Suprapubic skin (tissue), 4 donors: ENCODE results near the gene OGG1. TPM values are rescaled to one million over a fixed set of nuclear protein-coding genes. Genes with fewer than 3 reads are reported as not detected.
A peak's percentile ranks its signal among the peaks of the same experiment; 100 is the strongest.

Source experiments
- DNase-seq, 2 donors: peaks; one replicate each; pipeline ENCODE4 v3.0.0-alpha.2; 2019; ENCODE audit warnings: low spot score in 2 of 2
- H3K27ac ChIP-seq: fragments of 200-600 bp; sonication (generic); one replicate; pipeline ENCODE4 v1.5.1; 2019
- H3K27me3 ChIP-seq: fragments of 200-600 bp; sonication (generic); one replicate; pipeline ENCODE4 v1.5.1; 2019
- H3K36me3 ChIP-seq: fragments of 200-600 bp; sonication (generic); one replicate; pipeline ENCODE4 v1.5.1; 2019
- H3K4me1 ChIP-seq: fragments of 200-600 bp; sonication (generic); one replicate; pipeline ENCODE4 v1.5.1; 2019
- H3K4me3 ChIP-seq: fragments of 200-600 bp; sonication (generic); one replicate; pipeline ENCODE4 v1.5.1; 2019; ENCODE audit warnings: mild to moderate bottlenecking
- H3K9me3 ChIP-seq: fragments of 200-600 bp; sonication (generic); one replicate; pipeline ENCODE4 v1.5.1; 2019
- EP300 ChIP-seq: sonication (generic); formaldehyde crosslinking; IDR thresholded peaks from one replicate; pipeline ENCODE4 v1.6.1; 2017; ENCODE audit warnings: antibody characterized with exemption
- POLR2A ChIP-seq, 2 donors: fragments of 450-650 bp; IDR thresholded peaks; one replicate each; pipeline ENCODE4 v1.6.1; 2017; ENCODE audit warnings: antibody characterized with exemption in 2 of 2, mild to moderate bottlenecking in 2 of 2, moderate library complexity in 2 of 2
- POLR2AphosphoS5 ChIP-seq, 3 donors: sonication (generic); formaldehyde crosslinking; IDR thresholded peaks; one replicate each; pipeline ENCODE4 v1.6.1; 2017; ENCODE audit warnings: antibody characterized with exemption in 3 of 3
- WGBS: methylation state at CpG from one replicate; pipeline ENCODE4 v1.1.5; 2018; 5-methylcytosine and 5-hydroxymethylcytosine counted together
- total RNA-seq, 4 donors: library from RNA; depleted of rRNA; stranded (reverse); fragments of >200 nt; gene quantifications; one replicate each; pipeline ENCODE4 v1.1.0, GENCODE V29; 2016
- TF ChIP-seq, protein P1 (sequence below), 2 donors: fragments of 200-600 bp in 1 of 2; fragments of 450-650 bp in 1 of 2; sonication (generic) in 1 of 2; IDR thresholded peaks; one replicate each; pipeline ENCODE4 v1.5.1; 2016 to 2019; ENCODE audit warnings: antibody characterized with exemption in 2 of 2, mild to moderate bottlenecking in 1 of 2, moderate library complexity in 1 of 2

OGG1 gene
- total RNA-seq, result 10 to 100 TPM; 15.7 to 29.6 (median 25.5) TPM

DNA sequence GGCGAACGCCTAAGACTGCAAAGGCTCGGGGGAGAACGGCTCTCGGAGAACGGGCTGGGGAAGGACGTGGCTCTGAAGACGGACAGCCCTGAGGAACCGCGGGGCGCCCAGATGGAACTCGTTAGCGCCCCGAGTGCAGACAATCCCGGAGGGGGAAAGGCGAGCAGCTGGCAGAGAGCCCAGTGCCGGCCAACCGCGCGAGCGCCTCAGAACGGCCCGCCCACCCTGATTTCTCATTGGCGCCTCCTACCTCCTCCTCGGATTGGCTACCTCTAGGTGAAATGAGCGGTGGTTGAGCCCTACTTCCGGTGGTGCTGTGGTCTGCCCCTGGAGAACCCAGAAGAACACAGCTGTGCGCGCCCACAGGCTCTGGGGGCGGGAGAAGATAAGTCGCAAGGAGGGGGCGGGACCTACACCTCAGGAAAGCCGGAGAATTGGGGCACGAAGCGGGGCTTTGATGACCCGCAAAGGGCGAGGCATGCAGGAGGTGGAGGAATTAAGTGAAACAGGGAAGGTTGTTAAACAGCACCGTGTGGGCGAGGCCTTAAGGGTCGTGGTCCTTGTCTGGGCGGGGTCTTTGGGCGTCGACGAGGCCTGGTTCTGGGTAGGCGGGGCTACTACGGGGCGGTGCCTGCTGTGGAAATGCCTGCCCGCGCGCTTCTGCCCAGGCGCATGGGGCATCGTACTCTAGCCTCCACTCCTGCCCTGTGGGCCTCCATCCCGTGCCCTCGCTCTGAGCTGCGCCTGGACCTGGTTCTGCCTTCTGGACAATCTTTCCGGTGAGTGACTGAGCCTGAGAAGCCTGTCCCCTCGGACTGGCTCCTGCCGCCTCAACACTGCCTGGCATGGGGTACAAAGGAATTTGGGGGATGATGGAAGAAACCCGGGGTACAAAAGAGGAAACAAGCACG is at the start of gene OGG1:
TSS of gene OGG1 (plus strand) at position 308 of the 911 bp plus-strand sequence. CDS start at position 643, 335 bp downstream.
- Histone ChIP-seq H3K27ac (peak within 1 kb of the TSS; percentile 90), H3K4me3 (peak within 1 kb of the TSS; percentile 74), H3K4me1 (peaks cover 38% of the 10 kb centered on the region), H3K27me3 (no peaks in the 10 kb centered on the region), H3K36me3 (peaks cover 53% of the 10 kb centered on the region), H3K9me3 (no peaks in the 10 kb centered on the region)
- TF ChIP-seq EP300 (no peak), POLR2AphosphoS5 (IDR thresholded peaks at IDR 0.05) (peak in 1 of 3 donors; percentile 27)
- WGBS, result under 1% methylated on average over 32 of the region's 60 CpGs
- peak; percentile 98 to 99 for DNase-seq

DNA sequence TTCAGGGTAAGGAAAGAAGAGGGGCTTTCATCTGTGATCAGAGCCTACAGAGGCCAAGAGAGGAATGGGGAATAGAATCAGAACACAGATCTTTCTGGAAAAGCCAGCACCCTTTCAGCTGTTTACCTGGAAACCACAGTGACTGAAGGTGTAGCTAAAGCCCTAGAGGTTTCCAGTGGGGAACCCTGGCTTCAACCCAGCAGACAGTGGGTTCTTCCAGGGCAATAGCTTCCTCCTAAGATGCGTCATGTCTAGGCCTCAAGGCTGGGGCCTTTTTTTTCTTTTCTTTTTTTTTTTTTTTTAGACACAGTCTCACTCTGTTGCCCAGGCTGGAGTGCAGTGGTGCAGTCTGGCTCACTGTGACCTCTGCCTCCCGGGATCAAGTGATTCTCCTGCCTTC is 49.2 kb upstream of the OGG1 start:
- no peaks in the 10 kb centered on the region for H3K9me3 ChIP-seq
- DNase-seq, result no peak
- no peak overlapping the region for H3K4me3 ChIP-seq
- WGBS, result 75% methylated on average over 2 of the region's 2 CpGs
- H3K36me3 ChIP-seq, result peaks cover 60% of the 10 kb centered on the region
- no peak overlapping the region for H3K27ac ChIP-seq
- H3K4me1 ChIP-seq, result peaks cover 20% of the 10 kb centered on the region
- TF ChIP-seq EP300, result no peak
- TF ChIP-seq, protein P1, sequence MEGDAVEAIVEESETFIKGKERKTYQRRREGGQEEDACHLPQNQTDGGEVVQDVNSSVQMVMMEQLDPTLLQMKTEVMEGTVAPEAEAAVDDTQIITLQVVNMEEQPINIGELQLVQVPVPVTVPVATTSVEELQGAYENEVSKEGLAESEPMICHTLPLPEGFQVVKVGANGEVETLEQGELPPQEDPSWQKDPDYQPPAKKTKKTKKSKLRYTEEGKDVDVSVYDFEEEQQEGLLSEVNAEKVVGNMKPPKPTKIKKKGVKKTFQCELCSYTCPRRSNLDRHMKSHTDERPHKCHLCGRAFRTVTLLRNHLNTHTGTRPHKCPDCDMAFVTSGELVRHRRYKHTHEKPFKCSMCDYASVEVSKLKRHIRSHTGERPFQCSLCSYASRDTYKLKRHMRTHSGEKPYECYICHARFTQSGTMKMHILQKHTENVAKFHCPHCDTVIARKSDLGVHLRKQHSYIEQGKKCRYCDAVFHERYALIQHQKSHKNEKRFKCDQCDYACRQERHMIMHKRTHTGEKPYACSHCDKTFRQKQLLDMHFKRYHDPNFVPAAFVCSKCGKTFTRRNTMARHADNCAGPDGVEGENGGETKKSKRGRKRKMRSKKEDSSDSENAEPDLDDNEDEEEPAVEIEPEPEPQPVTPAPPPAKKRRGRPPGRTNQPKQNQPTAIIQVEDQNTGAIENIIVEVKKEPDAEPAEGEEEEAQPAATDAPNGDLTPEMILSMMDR (IDR thresholded peaks at IDR 0.05), result no peak
- TF ChIP-seq POLR2AphosphoS5 (IDR thresholded peaks at IDR 0.05), result no peak
- no peak for TF ChIP-seq POLR2A (IDR thresholded peaks at IDR 0.05)
- peaks cover 11% of the 10 kb centered on the region for H3K27me3 ChIP-seq

DNA sequence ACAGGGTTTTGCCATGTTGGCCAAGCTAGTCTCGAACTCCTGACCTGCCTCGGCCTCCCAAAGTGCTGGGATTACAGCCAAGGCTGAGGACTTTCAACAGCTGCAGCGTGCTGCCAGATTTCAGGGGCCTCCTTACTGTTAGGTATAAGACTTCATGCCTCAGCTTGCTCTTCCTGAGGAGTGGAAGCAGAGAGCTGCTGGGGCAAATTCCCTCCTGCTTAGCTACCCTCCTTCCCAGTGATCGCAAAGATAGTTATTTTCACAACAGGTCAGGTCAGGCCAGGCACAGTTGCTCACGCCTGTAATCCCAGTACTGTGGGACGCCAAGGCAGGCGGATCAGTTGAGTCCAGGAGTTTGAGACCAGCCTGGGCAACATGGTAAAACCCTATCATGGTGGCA is 48.7 kb upstream of the OGG1 start:
- H3K27me3 ChIP-seq, result peaks cover 11% of the 10 kb centered on the region
- H3K9me3 ChIP-seq, result no peaks in the 10 kb centered on the region
- 68% methylated on average over 7 of the region's 7 CpGs for whole genome bisulfite sequencing
- TF ChIP-seq EP300, result no peak
- TF ChIP-seq, protein P1 (IDR thresholded peaks at IDR 0.05), result no peak
- no peak for TF ChIP-seq POLR2AphosphoS5 (IDR thresholded peaks at IDR 0.05)
- no peak for TF ChIP-seq POLR2A (IDR thresholded peaks at IDR 0.05)
- no peak overlapping the region for H3K27ac ChIP-seq
- peaks cover 20% of the 10 kb centered on the region for H3K4me1 ChIP-seq
- peaks cover 55% of the 10 kb centered on the region for H3K36me3 ChIP-seq
- DNase-seq, result no peak
- H3K4me3 ChIP-seq, result no peak overlapping the region

DNA sequence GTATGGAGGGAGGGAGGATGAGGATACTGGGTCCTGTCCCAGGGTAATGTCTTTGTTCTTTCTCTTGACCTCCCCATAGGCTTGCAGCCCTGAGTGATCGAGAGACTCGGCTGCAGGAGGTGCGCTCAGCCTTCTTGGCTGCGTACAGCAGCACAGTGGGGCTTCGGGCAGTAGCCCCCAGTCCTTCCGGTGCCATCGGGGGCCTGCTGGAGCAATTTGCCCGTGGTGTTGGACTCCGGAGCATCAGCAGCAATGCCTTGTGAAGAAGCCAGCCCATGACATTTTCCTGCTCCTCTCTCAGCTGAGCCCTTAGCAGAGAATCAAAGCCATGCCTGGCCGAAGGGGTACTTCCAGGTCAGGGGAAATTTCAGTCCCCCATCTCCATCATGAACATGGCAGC is 48.0 kb upstream of the OGG1 start:
- no peak overlapping the region for H3K27ac ChIP-seq
- H3K27me3 ChIP-seq, result peaks cover 11% of the 10 kb centered on the region
- 95% methylated on average over 4 of the region's 10 CpGs for WGBS
- TF ChIP-seq, protein P1 (IDR thresholded peaks at IDR 0.05), result no peak
- no peak for TF ChIP-seq EP300
- TF ChIP-seq POLR2AphosphoS5 (IDR thresholded peaks at IDR 0.05), result no peak
- no peak for TF ChIP-seq POLR2A (IDR thresholded peaks at IDR 0.05)
- H3K36me3 ChIP-seq, result peaks cover 48% of the 10 kb centered on the region
- DNase-seq, result no peak
- no peak overlapping the region for H3K4me3 ChIP-seq
- H3K9me3 ChIP-seq, result no peaks in the 10 kb centered on the region
- peaks cover 20% of the 10 kb centered on the region for H3K4me1 ChIP-seq

DNA sequence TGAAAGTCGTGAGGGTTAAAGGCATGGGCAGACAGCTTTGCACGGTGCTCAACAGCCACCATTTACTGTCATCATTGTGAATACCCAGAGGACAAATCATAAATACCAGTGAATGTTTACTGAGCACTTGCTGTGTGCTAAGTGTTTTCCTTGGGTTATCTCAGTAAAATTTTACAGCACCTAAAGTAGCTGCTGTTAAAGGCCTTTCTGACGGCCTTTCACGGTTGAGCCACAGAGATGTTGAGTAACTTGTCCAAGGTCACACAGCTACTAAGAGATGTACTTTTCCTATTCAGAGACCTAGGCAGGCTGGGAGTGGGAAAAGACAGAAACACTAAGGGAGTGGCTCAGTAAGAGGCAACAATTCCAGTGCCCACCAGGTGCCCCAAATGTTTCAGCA is 46.5 kb upstream of the OGG1 start:
- Histone ChIP-seq H3K4me1 (peaks cover 20% of the 10 kb centered on the region), H3K36me3 (peaks cover 33% of the 10 kb centered on the region), H3K27me3 (peaks cover 11% of the 10 kb centered on the region), H3K27ac (no peak overlapping the region), H3K4me3 (peak overlapping the region; percentile 49), H3K9me3 (no peaks in the 10 kb centered on the region)
- DNase-seq, result no peak
- TF ChIP-seq EP300 (no peak), POLR2A (IDR thresholded peaks at IDR 0.05) (no peak)
- TF ChIP-seq, protein P1 (IDR thresholded peaks at IDR 0.05), result no peak
- WGBS, result 87% methylated on average over 4 of the region's 4 CpGs
